Fibroblast of the aortic adventitia (primary cell): ENCODE data around the gene VWA7. TPM values are rescaled to one million over a fixed set of nuclear protein-coding genes. Genes with fewer than 3 reads are reported as not detected.

ENCODE experiments used
- DNase-seq: peaks from one replicate; pipeline ENCODE4 v3.0.0-alpha.2; 2010; ENCODE audit warnings: low read depth
- H3K4me3 ChIP-seq: 2 replicates; pipeline ENCODE4 v1.5.1; 2011; ENCODE audit warnings: low read depth, mild to moderate bottlenecking, control low read depth, low read length, moderate library complexity
- total RNA-seq: library from RNA; depleted of rRNA; stranded (reverse); fragments of >200 nt; gene quantifications from 2 replicates; pipeline ENCODE4 v1.2.3, GENCODE V29; 2012; ENCODE audit warnings: low replicate concordance
- TF ChIP-seq, protein P1 (sequence below): IDR thresholded peaks from 2 replicates; pipeline ENCODE4 v1.5.1; 2011; ENCODE audit warnings: mild to moderate bottlenecking, low read length, control low read depth, inconsistent platforms; ENCODE audit not compliant: insufficient read depth

Gene VWA7
- total RNA-seq, 1 donor = 0.36 TPM

DNA sequence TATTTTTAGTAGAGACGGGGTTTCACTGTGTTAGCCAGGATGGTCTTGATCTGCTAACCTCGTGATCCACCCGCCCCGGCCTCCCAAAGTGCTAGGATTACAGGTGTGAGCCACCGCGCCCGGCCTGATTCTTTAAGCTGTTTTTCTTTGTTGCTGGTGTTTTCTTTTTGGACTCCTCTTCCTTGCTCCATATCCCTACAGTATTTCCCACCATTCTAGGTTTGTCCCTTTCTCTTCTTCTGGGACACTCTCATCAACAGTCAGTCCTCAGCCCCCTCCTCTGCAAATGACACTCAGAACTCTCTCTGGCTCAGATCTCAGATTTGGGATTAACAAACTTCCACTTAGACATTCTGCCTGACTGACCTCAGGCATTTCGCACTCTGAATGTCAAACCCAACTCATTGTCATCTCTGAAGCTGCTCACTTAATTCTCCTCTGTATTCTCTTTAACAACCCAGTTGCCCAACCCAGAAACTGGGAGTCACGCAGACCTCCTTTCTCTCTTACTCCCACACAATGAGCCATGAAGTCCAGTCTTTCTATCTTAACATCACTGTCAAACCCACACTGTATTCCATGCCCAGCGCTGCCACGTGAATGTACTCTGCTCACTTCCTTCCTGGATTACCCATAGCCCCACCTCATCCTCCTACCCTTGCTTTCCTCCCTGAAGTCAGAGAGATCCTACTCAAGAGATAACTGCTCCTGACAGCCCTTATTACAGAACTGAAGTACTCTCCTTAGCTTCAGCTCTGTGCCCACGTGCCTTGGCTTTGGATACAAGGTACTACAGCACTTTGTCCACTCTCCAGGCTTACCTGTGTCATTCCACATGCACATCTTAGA, 51.4 kb downstream of the VWA7 start:
- no peak for DNase-seq
- TF ChIP-seq, protein P1, sequence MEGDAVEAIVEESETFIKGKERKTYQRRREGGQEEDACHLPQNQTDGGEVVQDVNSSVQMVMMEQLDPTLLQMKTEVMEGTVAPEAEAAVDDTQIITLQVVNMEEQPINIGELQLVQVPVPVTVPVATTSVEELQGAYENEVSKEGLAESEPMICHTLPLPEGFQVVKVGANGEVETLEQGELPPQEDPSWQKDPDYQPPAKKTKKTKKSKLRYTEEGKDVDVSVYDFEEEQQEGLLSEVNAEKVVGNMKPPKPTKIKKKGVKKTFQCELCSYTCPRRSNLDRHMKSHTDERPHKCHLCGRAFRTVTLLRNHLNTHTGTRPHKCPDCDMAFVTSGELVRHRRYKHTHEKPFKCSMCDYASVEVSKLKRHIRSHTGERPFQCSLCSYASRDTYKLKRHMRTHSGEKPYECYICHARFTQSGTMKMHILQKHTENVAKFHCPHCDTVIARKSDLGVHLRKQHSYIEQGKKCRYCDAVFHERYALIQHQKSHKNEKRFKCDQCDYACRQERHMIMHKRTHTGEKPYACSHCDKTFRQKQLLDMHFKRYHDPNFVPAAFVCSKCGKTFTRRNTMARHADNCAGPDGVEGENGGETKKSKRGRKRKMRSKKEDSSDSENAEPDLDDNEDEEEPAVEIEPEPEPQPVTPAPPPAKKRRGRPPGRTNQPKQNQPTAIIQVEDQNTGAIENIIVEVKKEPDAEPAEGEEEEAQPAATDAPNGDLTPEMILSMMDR = no peak
- no peak overlapping the region for H3K4me3 ChIP-seq

DNA sequence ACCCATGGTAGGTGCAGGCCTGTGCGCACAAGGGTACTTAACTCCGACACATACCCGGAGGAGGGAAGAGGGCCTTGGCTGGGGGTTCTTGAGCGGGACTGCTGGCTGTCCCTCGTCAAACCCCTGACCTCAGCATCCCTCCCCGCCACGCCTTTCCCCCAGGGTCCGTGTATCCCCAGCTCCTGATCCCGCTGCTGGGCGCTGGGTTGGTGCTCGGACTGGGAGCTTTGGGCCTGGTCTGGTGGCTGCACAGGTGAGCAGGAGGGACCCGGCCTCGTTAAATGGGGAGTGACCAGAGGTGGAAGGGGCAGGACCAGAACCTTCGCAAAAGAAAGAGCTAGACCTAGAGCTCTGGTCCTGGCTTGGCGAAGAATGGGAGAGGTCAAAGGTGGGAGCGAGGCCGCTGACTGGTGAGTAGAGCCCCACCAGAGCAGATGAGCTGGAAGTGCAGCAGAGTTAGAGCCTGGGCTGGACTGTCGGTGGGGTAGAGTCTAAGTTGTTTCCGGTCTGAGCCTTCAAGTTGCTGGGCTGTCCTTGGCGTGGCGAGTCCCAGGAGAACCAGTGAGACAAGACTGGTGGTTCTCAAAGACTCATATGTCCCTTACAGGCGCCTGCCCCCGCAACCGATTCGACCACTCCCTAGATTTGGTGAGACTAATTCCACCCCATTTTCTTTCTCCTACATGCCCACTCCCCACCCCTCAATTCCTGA, 53.0 kb downstream of the VWA7 start:
- no peak for DNase-seq
- TF ChIP-seq, protein P1 = no peak

DNA sequence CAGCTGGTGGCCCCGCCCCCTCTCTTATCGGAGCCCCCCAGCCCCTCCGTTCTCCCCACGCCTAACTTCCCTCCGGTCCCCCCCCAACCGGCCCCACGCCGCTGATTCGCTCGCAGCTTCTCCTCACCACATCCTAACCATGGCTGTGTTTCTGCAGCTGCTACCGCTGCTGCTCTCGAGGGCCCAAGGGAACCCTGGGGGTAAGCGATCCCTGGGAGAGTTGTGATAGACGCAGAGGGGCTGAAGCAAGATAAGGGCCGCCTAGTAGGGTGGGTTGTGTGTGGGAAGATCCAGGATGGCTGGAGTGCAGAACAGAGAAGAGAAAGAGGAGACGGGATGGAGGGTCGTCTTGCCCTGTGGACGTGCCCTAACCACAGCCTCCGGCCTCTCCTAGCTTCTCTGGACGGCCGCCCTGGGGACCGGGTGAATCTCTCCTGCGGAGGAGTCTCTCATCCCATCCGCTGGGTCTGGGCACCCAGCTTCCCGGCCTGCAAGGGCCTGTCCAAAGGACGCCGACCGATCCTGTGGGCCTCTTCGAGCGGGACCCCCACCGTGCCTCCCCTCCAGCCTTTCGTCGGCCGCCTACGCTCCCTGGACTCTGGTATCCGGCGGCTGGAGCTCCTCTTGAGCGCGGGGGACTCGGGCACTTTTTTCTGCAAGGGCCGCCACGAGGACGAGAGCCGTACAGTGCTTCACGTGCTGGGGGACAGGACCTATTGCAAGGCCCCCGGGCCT, 53.7 kb downstream of the VWA7 start, which contains the start of gene MPIG6B:
MPIG6B (plus strand) TSS at position 129 of the 735 bp plus-strand sequence; CDS start at position 140, 11 bp downstream.
- no peak within 1 kb of the TSS for H3K4me3 ChIP-seq
- no peak for DNase-seq
- TF ChIP-seq, protein P1 = no peak

More for the DNA sequence above, 53.0 kb downstream of the VWA7 start:
- no peak overlapping the region for H3K4me3 ChIP-seq

DNA sequence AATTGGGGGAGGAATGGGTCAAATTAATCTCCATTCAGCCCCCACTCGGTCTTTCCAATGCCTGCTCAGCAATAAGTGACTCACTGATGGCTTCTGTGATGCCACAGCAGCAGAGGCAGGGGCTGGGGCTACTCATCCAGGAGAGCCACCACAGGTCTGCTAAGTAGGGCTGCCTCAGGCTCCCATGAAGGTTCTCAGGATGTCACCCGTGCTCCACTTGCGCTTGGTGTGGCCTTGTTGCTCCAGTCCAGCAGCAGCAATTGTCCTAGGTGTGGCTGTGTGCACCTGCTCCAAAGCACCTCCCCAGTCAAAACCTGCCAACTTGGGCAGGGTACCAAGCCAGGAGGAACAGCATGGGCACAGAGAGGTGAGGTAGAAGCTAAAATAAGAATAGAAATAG, 55.0 kb downstream of the VWA7 start:
- TF ChIP-seq, protein P1 = no peak
- no peak overlapping the region for H3K4me3 ChIP-seq
- no peak for DNase-seq

DNA sequence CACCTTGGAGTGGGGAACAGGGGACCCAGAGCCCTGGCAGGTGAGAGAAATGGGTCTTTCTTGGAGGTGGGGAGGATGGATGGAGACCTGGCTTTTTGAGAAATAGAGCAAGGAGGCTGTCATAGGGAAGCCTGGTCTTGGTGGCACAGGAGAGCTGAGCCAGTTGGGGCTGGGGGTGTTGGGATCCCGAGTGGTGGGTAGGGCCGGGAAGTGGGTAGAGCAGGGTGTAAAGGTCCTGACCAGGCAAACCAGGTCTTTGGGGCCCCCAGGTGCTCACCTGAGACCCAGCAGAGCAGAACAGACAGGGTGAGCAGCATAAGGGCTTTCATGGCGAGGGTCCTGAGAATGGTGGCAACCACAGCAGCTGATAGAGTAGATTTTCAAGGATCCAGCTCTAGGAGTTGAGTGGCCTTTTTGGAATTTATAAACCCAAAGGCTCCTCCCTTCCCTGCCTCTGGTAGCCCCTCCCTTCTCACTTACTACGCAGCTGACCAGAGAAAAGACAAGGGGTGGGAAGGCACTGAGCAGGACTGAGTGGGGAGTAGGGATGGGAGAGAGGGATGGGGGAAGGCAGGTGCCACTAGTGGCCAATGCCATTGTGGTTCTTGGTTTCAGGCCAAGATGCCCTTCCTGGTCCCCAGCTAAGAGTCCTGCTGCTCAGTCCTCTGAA, 55.6 kb downstream of the VWA7 start, which contains the start of gene LY6G6C:
LY6G6C (minus strand) TSS at position 396 of the 670 bp plus-strand sequence; CDS start at position 329, 67 bp downstream.
- TF ChIP-seq, protein P1 = no peak
- no peak for DNase-seq
- no peak within 1 kb of the TSS for H3K4me3 ChIP-seq
